Liver (tissue), 9 donors: ENCODE data around the gene PHF21B. TPM values are rescaled to one million over a fixed set of nuclear protein-coding genes. Genes with fewer than 3 reads are reported as not detected.

Experiments used
- DNase-seq: peaks from one replicate; pipeline ENCODE4 v3.0.0-alpha.2; 2017; ENCODE audit warnings: low spot score
- H3K27ac ChIP-seq, 2 donors: one replicate each; pipeline ENCODE4 v1.7.0; 2013; ENCODE audit warnings: inconsistent platforms in 2 of 2, low read length in 2 of 2, control low read depth in 1 of 2, low read depth in 1 of 2, mild to moderate bottlenecking in 1 of 2
- H3K27me3 ChIP-seq, 4 donors: one replicate each; pipeline versions ENCODE4 v1.6.1 to v1.7.0; 2013; ENCODE audit warnings: low read length in 3 of 4, inconsistent platforms in 1 of 4, mild to moderate bottlenecking in 1 of 4, moderate library complexity in 1 of 4; ENCODE audit not compliant: control insufficient read depth in 4 of 4, insufficient read depth in 4 of 4
- H3K36me3 ChIP-seq, 4 donors: one replicate each; pipeline versions ENCODE4 v1.6.1 to v1.7.0; 2013; ENCODE audit warnings: low read length in 3 of 4, mild to moderate bottlenecking in 3 of 4, low read depth in 1 of 4, moderate library complexity in 1 of 4; ENCODE audit not compliant: control insufficient read depth in 4 of 4, insufficient read depth in 3 of 4
- H3K4me1 ChIP-seq, 4 donors: one replicate each; pipeline versions ENCODE4 v1.6.1 to v1.7.0; 2013; ENCODE audit warnings: low read length in 3 of 4, mild to moderate bottlenecking in 3 of 4, moderate library complexity in 1 of 4; ENCODE audit not compliant: control insufficient read depth in 4 of 4, insufficient read depth in 4 of 4
- H3K4me3 ChIP-seq, 3 donors: one replicate each; pipeline versions ENCODE4 v1.6.1 to v1.7.0; 2013; ENCODE audit warnings: low read length in 3 of 3, control low read depth in 1 of 3, low read depth in 1 of 3, mild to moderate bottlenecking in 1 of 3
- H3K9ac ChIP-seq, 2 donors: one replicate each; pipeline ENCODE4 v1.7.0; 2013; ENCODE audit warnings: low read length in 2 of 2, mild to moderate bottlenecking in 2 of 2, moderate library complexity in 2 of 2, control low read depth in 1 of 2, low read depth in 1 of 2
- H3K9me3 ChIP-seq, 4 donors: one replicate each; pipeline versions ENCODE4 v1.6.1 to v1.7.0; 2013; ENCODE audit warnings: low read length in 3 of 4; ENCODE audit not compliant: control insufficient read depth in 4 of 4
- CTCF ChIP-seq: fragments of 150-350 bp; IDR thresholded peaks from 2 replicates; pipeline ENCODE4 v1.5.1; 2017; ENCODE audit warnings: improper control_type of control experiment, low read depth, low read length; ENCODE audit not compliant: missing input control
- EGR1 ChIP-seq, 2 donors: IDR thresholded peaks; 2 replicates each; pipeline ENCODE4 v1.6.1; 2016 to 2018; ENCODE audit warnings: antibody characterized with exemption in 2 of 2, low read depth in 2 of 2
- FOXA1 ChIP-seq: IDR thresholded peaks from 2 replicates; pipeline ENCODE4 v1.6.1; 2016; ENCODE audit warnings: antibody characterized with exemption
- FOXA2 ChIP-seq: IDR thresholded peaks from 2 replicates; pipeline ENCODE4 v1.6.1; 2016; ENCODE audit warnings: antibody characterized with exemption
- GABPA ChIP-seq, 2 donors: IDR thresholded peaks in 1 of 2; conservative IDR thresholded peaks in 1 of 2; 2 replicates each; pipeline ENCODE4 v1.6.1; 2016; ENCODE audit warnings: antibody characterized with exemption in 2 of 2, mild to moderate bottlenecking in 1 of 2, moderate library complexity in 1 of 2
- HNF4A ChIP-seq, 2 donors: conservative IDR thresholded peaks; 2 replicates each; pipeline ENCODE4 v1.6.1; 2016; ENCODE audit warnings: antibody characterized with exemption in 2 of 2, mild to moderate bottlenecking in 2 of 2
- HNF4G ChIP-seq: IDR thresholded peaks from 2 replicates; pipeline ENCODE4 v1.6.1; 2016; ENCODE audit warnings: antibody characterized with exemption
- JUND ChIP-seq, 2 donors: IDR thresholded peaks; 2 replicates each; pipeline ENCODE4 v1.6.1; 2016; ENCODE audit warnings: antibody characterized with exemption in 2 of 2
- NR2F2 ChIP-seq: IDR thresholded peaks from 2 replicates; pipeline ENCODE4 v1.6.1; 2016; ENCODE audit warnings: antibody characterized with exemption
- RAD21 ChIP-seq, 2 donors: IDR thresholded peaks; 2 replicates each; pipeline ENCODE4 v1.6.1; 2016; ENCODE audit warnings: antibody characterized with exemption in 2 of 2, mild to moderate bottlenecking in 2 of 2
- RXRA ChIP-seq, 2 donors: IDR thresholded peaks; 2 replicates each; pipeline ENCODE4 v1.6.1; 2017 to 2018; ENCODE audit warnings: antibody characterized with exemption in 2 of 2, mild to moderate bottlenecking in 1 of 2
- SP1 ChIP-seq: IDR thresholded peaks from 2 replicates; pipeline ENCODE4 v1.6.1; 2018; ENCODE audit warnings: antibody characterized with exemption, mild to moderate bottlenecking
- TAF1 ChIP-seq: conservative IDR thresholded peaks from 2 replicates; pipeline ENCODE4 v1.6.1; 2016; ENCODE audit warnings: antibody characterized with exemption, mild to moderate bottlenecking
- YY1 ChIP-seq: IDR thresholded peaks from 2 replicates; pipeline ENCODE4 v1.6.1; 2016; ENCODE audit warnings: antibody characterized with exemption, mild to moderate bottlenecking
- WGBS: extraction: QIAGEN DNeasy Blood & Tissue Kit; methylation state at CpG from one replicate; pipeline ENCODE4 v1.1.7; 2013; 5-methylcytosine and 5-hydroxymethylcytosine counted together
- polyA plus RNA-seq, 2 donors: library from polyadenylated mRNA; stranded (reverse) in 1 of 2; unstranded in 1 of 2; fragments of 200-250 nt in 1 of 2; fragments of >200 nt in 1 of 2; fragmentation: Nextera tagmentation in 1 of 2; extraction: Ambion mirVana in 1 of 2; gene quantifications; one replicate each; pipeline versions ENCODE4 v1.2.1 to v1.2.3, GENCODE V29; 2013 to 2015
- total RNA-seq, 2 donors: library from RNA; depleted of rRNA; stranded (reverse); fragments of >200 nt; gene quantifications; one replicate each; pipeline ENCODE4 v1.2.3, GENCODE V29; 2014
- TF ChIP-seq, protein P1 (sequence below): IDR thresholded peaks from 2 replicates; pipeline ENCODE4 v1.6.1; 2016; ENCODE audit warnings: antibody characterized with exemption, mild to moderate bottlenecking
- TF ChIP-seq, protein P2 (sequence below): IDR thresholded peaks from 2 replicates; pipeline ENCODE4 v1.6.1; 2016; ENCODE audit warnings: antibody characterized with exemption
- TF ChIP-seq, protein P3 (sequence below): IDR thresholded peaks from 2 replicates; pipeline ENCODE4 v1.6.1; 2016; ENCODE audit warnings: antibody characterized with exemption
- TF ChIP-seq, protein P4 (sequence below): IDR thresholded peaks from 2 replicates; pipeline ENCODE4 v1.6.1; 2016; ENCODE audit warnings: antibody characterized with exemption
- donor health status: healthy.
- donor health status: healthy.
- donor health status: healthy.
- donor health status: healthy.
- donor health status: healthy.

Gene PHF21B
- total and polyA plus RNA-seq, 4 donors, result not detected

- 72% methylated on average over 9 of the region's 9 CpGs for WGBS
- no peak for DNase-seq
- Histone ChIP-seq H3K9me3 (no peaks in the 10 kb centered on the region), H3K36me3 (no peaks in the 10 kb centered on the region), H3K9ac (no peak overlapping the region), H3K4me1 (no peaks in the 10 kb centered on the region), H3K4me3 (no peak overlapping the region), H3K27me3 (peaks cover 0 to 8% (median under 1%) of the 10 kb centered on the region in 4 donors), H3K27ac (no peak overlapping the region)
- TF ChIP-seq RXRA (IDR thresholded peaks at IDR 0.05), result no peak
- no peak for TF ChIP-seq TAF1
- no peak for TF ChIP-seq GABPA (IDR thresholded peaks at IDR 0.05 in 1 of 2, conservative IDR thresholded peaks at IDR 0.05 in 1 of 2)
- no peak for TF ChIP-seq HNF4G
- TF ChIP-seq SP1, result no peak
- TF ChIP-seq CTCF, result no peak
- no peak for TF ChIP-seq EGR1 (IDR thresholded peaks at IDR 0.05; ENCODE audit: low read depth in 2 of 2)
- TF ChIP-seq, protein P1, sequence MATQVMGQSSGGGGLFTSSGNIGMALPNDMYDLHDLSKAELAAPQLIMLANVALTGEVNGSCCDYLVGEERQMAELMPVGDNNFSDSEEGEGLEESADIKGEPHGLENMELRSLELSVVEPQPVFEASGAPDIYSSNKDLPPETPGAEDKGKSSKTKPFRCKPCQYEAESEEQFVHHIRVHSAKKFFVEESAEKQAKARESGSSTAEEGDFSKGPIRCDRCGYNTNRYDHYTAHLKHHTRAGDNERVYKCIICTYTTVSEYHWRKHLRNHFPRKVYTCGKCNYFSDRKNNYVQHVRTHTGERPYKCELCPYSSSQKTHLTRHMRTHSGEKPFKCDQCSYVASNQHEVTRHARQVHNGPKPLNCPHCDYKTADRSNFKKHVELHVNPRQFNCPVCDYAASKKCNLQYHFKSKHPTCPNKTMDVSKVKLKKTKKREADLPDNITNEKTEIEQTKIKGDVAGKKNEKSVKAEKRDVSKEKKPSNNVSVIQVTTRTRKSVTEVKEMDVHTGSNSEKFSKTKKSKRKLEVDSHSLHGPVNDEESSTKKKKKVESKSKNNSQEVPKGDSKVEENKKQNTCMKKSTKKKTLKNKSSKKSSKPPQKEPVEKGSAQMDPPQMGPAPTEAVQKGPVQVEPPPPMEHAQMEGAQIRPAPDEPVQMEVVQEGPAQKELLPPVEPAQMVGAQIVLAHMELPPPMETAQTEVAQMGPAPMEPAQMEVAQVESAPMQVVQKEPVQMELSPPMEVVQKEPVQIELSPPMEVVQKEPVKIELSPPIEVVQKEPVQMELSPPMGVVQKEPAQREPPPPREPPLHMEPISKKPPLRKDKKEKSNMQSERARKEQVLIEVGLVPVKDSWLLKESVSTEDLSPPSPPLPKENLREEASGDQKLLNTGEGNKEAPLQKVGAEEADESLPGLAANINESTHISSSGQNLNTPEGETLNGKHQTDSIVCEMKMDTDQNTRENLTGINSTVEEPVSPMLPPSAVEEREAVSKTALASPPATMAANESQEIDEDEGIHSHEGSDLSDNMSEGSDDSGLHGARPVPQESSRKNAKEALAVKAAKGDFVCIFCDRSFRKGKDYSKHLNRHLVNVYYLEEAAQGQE, result no peak
- no peak for TF ChIP-seq JUND (IDR thresholded peaks at IDR 0.05)
- TF ChIP-seq, protein P2, sequence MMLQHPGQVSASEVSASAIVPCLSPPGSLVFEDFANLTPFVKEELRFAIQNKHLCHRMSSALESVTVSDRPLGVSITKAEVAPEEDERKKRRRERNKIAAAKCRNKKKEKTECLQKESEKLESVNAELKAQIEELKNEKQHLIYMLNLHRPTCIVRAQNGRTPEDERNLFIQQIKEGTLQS, result no peak
- TF ChIP-seq RAD21 (IDR thresholded peaks at IDR 0.05), result no peak
Measured at GRCh38 chr22:44997060-44997459, 12.7 kb downstream of the PHF21B start.

DNA sequence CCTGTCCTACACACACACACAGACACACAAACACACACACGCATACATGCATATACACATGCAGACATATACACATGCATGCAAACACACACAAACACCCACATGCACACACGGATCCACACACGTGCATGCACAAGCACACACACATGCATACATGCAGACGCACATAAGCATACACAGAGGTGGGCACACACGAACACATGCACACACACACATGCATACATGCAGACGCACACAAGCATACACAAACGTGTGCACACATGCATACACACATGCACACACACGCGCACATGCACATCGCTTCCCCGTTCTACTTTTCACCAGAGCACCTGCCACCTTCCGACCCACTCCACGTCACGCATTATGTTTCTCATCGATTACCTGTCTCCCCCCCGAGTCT lies 13.2 kb downstream of the PHF21B start:
- Histone ChIP-seq H3K4me3 (no peak overlapping the region), H3K27ac (no peak overlapping the region), H3K4me1 (no peaks in the 10 kb centered on the region), H3K9me3 (no peaks in the 10 kb centered on the region), H3K36me3 (no peaks in the 10 kb centered on the region), H3K27me3 (peaks cover 0 to 8% (median under 1%) of the 10 kb centered on the region in 4 donors), H3K9ac (no peak overlapping the region)
- TF ChIP-seq SP1, result no peak
- TF ChIP-seq FOXA2, result no peak
- no peak for TF ChIP-seq HNF4A (conservative IDR thresholded peaks at IDR 0.05)
- TF ChIP-seq, protein P3, sequence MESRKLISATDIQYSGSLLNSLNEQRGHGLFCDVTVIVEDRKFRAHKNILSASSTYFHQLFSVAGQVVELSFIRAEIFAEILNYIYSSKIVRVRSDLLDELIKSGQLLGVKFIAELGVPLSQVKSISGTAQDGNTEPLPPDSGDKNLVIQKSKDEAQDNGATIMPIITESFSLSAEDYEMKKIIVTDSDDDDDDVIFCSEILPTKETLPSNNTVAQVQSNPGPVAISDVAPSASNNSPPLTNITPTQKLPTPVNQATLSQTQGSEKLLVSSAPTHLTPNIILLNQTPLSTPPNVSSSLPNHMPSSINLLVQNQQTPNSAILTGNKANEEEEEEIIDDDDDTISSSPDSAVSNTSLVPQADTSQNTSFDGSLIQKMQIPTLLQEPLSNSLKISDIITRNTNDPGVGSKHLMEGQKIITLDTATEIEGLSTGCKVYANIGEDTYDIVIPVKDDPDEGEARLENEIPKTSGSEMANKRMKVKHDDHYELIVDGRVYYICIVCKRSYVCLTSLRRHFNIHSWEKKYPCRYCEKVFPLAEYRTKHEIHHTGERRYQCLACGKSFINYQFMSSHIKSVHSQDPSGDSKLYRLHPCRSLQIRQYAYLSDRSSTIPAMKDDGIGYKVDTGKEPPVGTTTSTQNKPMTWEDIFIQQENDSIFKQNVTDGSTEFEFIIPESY, result no peak
- TF ChIP-seq YY1, result no peak
- TF ChIP-seq RXRA (IDR thresholded peaks at IDR 0.05), result no peak
- TF ChIP-seq FOXA1, result no peak
- TF ChIP-seq, protein P4, sequence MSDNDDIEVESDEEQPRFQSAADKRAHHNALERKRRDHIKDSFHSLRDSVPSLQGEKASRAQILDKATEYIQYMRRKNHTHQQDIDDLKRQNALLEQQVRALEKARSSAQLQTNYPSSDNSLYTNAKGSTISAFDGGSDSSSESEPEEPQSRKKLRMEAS, result no peak
- no peak for TF ChIP-seq RAD21 (IDR thresholded peaks at IDR 0.05)
- TF ChIP-seq TAF1, result no peak
- TF ChIP-seq HNF4G, result no peak
- no peak for TF ChIP-seq NR2F2
- no peak for TF ChIP-seq GABPA (IDR thresholded peaks at IDR 0.05 in 1 of 2, conservative IDR thresholded peaks at IDR 0.05 in 1 of 2)
- TF ChIP-seq CTCF, result no peak
- TF ChIP-seq, protein P1, result no peak
- no peak for DNase-seq
- 88% methylated on average over 16 of the region's 16 CpGs for whole genome bisulfite sequencing
